Fibroblast of skin of left quadriceps (primary cell): ENCODE measurements around the gene NADSYN1.

Source experiments
- DNase-seq, 2 experiments: peaks; one replicate each; pipeline ENCODE4 v3.0.0-alpha.2; 2013; ENCODE audit warnings: low read depth in 2 of 2

The NADSYN1 gene

GRCh38 chr11:71474141-71474770 is 21.3 kb downstream of the NADSYN1 start:
- DNase-seq: no peak

GRCh38 chr11:71474771-71475483 is 21.9 kb downstream of the NADSYN1 start:
- no peak for DNase-seq

GRCh38 chr11:71476031-71476430 is 23.0 kb downstream of the NADSYN1 start:
- no peak for DNase-seq

- no peak for DNase-seq
Observed at GRCh38 chr11:71476926-71477640, 24.1 kb downstream of the NADSYN1 start.

- DNase-seq: no peak
Observed at GRCh38 chr11:71477641-71478527, 24.9 kb downstream of the NADSYN1 start.

GRCh38 chr11:71478528-71478840 is 25.5 kb downstream of the NADSYN1 start:
- no peak for DNase-seq

- no peak for DNase-seq
Observed at GRCh38 chr11:71481101-71481960, 28.3 kb downstream of the NADSYN1 start.

GRCh38 chr11:71482216-71482615 is 29.2 kb downstream of the NADSYN1 start:
- DNase-seq: no peak

- no peak for DNase-seq
Observed at GRCh38 chr11:71482746-71483364, 29.9 kb downstream of the NADSYN1 start.

GRCh38 chr11:71483692-71484091 is 30.7 kb downstream of the NADSYN1 start:
- no peak for DNase-seq

- DNase-seq: no peak
Observed at GRCh38 chr11:71484248-71485062, 31.5 kb downstream of the NADSYN1 start.

- no peak for DNase-seq
Observed at GRCh38 chr11:71485063-71485399, 32.0 kb downstream of the NADSYN1 start.

- no peak for DNase-seq
Observed at GRCh38 chr11:71485466-71485865, 32.5 kb downstream of the NADSYN1 start.

- no peak for DNase-seq
Observed at GRCh38 chr11:71486320-71486719, 33.3 kb downstream of the NADSYN1 start.

- DNase-seq: no peak
Observed at GRCh38 chr11:71488681-71489270, 35.8 kb downstream of the NADSYN1 start.

- DNase-seq: no peak
Observed at GRCh38 chr11:71489311-71490043, 36.5 kb downstream of the NADSYN1 start.

- no peak for DNase-seq
Observed at GRCh38 chr11:71490044-71490730, 37.2 kb downstream of the NADSYN1 start.

GRCh38 chr11:71490731-71491390 is 37.9 kb downstream of the NADSYN1 start:
- DNase-seq: no peak
